HEK293 (cell line): Measurements from ENCODE around the gene RAD23B.

Experiments used
- CTCF ChIA-PET: fragments of 350-600 bp; formaldehyde crosslinking; extraction: SDS; loops from one replicate; lab custom pipeline; 2021; ENCODE audit warnings: antibody characterized with exemption; lab: Yijun Ruan, JAX
- POLR2A ChIA-PET: fragments of 300-600 bp; formaldehyde crosslinking; extraction: SDS; loops from one replicate; lab custom pipeline; 2020; ENCODE audit warnings: antibody characterized with exemption, inconsistent platforms; lab: Yijun Ruan, JAX
- H3K27ac ChIP-seq: fragments of 200-500 bp; sonication (Bioruptor generic); 2 replicates; pipeline ENCODE4 v1.5.1; 2014; ENCODE audit warnings: low read depth, low read length, control low read depth, inconsistent platforms; ENCODE audit errors: extremely low read depth
- H3K36me3 ChIP-seq, 2 experiments: fragments of 200-500 bp in 1 of 2; sonication (Bioruptor generic) in 1 of 2; 1 replicate in 1 of 2; 2 replicates in 1 of 2; pipeline ENCODE4 v1.5.1; 2014 to 2017; ENCODE audit warnings: inconsistent platforms in 2 of 2, low read length in 2 of 2; ENCODE audit not compliant: control insufficient read depth in 2 of 2, insufficient read depth in 1 of 2
- H3K4me1 ChIP-seq: fragments of 200-500 bp; sonication (Bioruptor generic); 2 replicates; pipeline ENCODE4 v1.5.1; 2014; ENCODE audit warnings: mild to moderate bottlenecking, low read length, inconsistent platforms; ENCODE audit not compliant: control insufficient read depth, insufficient read depth
- H3K4me3 ChIP-seq: 2 replicates; pipeline ENCODE4 v1.5.1; 2011; ENCODE audit warnings: low read depth, mild to moderate bottlenecking, control low read depth, low read length, moderate library complexity
- H3K9me3 ChIP-seq: fragments of 200-500 bp; sonication (Bioruptor generic); 2 replicates; pipeline ENCODE4 v1.5.1; 2014; ENCODE audit warnings: low read depth, low read length, inconsistent platforms; ENCODE audit not compliant: control insufficient read depth, insufficient read depth
- ZBTB17 ChIP-seq: fragments of 450-650 bp; formaldehyde crosslinking; IDR thresholded peaks from 2 replicates; pipeline ENCODE4 v1.5.1; 2016; ENCODE audit warnings: missing biosample characterization, missing genetic modification characterization
- ZBTB7A ChIP-seq: fragments of 450-650 bp; formaldehyde crosslinking; IDR thresholded peaks from 2 replicates; pipeline ENCODE4 v1.5.1; 2016; ENCODE audit warnings: low read depth, missing biosample characterization, missing genetic modification characterization
- ZFP37 ChIP-seq: fragments of 450-650 bp; formaldehyde crosslinking; IDR thresholded peaks from 2 replicates; pipeline ENCODE4 v1.5.1; 2016; ENCODE audit warnings: missing biosample characterization, missing genetic modification characterization
- ZFP69B ChIP-seq: fragments of 450-650 bp; formaldehyde crosslinking; IDR thresholded peaks from 2 replicates; pipeline ENCODE4 v1.5.1; 2016; ENCODE audit warnings: missing biosample characterization, missing genetic modification characterization
- ZNF133 ChIP-seq: fragments of 450-650 bp; formaldehyde crosslinking; IDR thresholded peaks from 2 replicates; pipeline ENCODE4 v1.5.1; 2016; ENCODE audit warnings: missing biosample characterization, missing genetic modification characterization
- ZNF184 ChIP-seq: fragments of 450-650 bp; IDR thresholded peaks from 2 replicates; pipeline ENCODE4 v1.5.1; 2018; ENCODE audit warnings: missing biosample characterization, mild to moderate bottlenecking, missing genetic modification characterization
- ZNF24 ChIP-seq: fragments of 450-650 bp; formaldehyde crosslinking; IDR thresholded peaks from 2 replicates; pipeline ENCODE4 v1.5.1; 2016; ENCODE audit warnings: missing biosample characterization, missing genetic modification characterization
- ZNF354C ChIP-seq: fragments of 450-650 bp; formaldehyde crosslinking; IDR thresholded peaks from 2 replicates; pipeline ENCODE4 v1.5.1; 2016; ENCODE audit warnings: missing biosample characterization, missing genetic modification characterization, low read depth, borderline replicate concordance
- ZNF530 ChIP-seq: fragments of 450-650 bp; formaldehyde crosslinking; IDR thresholded peaks from 2 replicates; pipeline ENCODE4 v1.5.1; 2016; ENCODE audit warnings: low read depth, missing biosample characterization, missing genetic modification characterization
- ZNF549 ChIP-seq: fragments of 450-650 bp; IDR thresholded peaks from 2 replicates; pipeline ENCODE4 v1.5.1; 2018; ENCODE audit warnings: missing biosample characterization, missing genetic modification characterization, mild to moderate bottlenecking, inconsistent platforms, moderate library complexity
- ZNF621 ChIP-seq: fragments of 450-650 bp; formaldehyde crosslinking; IDR thresholded peaks from 2 replicates; pipeline ENCODE4 v1.5.1; 2017; ENCODE audit warnings: missing biosample characterization, missing genetic modification characterization
- ZNF623 ChIP-seq: fragments of 450-650 bp; formaldehyde crosslinking; IDR thresholded peaks from 2 replicates; pipeline ENCODE4 v1.5.1; 2016; ENCODE audit warnings: missing biosample characterization, missing genetic modification characterization
- ZNF654 ChIP-seq: fragments of 450-650 bp; formaldehyde crosslinking; IDR thresholded peaks from 2 replicates; pipeline ENCODE4 v1.5.1; 2016; ENCODE audit warnings: low read depth, missing biosample characterization, missing genetic modification characterization
- ZNF658 ChIP-seq: fragments of 450-650 bp; formaldehyde crosslinking; IDR thresholded peaks from 2 replicates; pipeline ENCODE4; 2016; ENCODE audit warnings: missing biosample characterization, missing genetic modification characterization
- TF ChIP-seq, protein P1 (sequence below): fragments of 450-650 bp; formaldehyde crosslinking; IDR thresholded peaks from 2 replicates; pipeline ENCODE4 v1.5.1; 2016; ENCODE audit warnings: missing biosample characterization, missing genetic modification characterization
- TF ChIP-seq, protein P2 (sequence below): fragments of 450-650 bp; formaldehyde crosslinking; IDR thresholded peaks from 2 replicates; pipeline ENCODE4 v1.5.1; 2016; ENCODE audit warnings: missing biosample characterization, missing genetic modification characterization
- TF ChIP-seq, protein P3 (sequence below): fragments of 450-650 bp; formaldehyde crosslinking; IDR thresholded peaks from 2 replicates; pipeline ENCODE4 v1.5.1; 2016; ENCODE audit warnings: missing biosample characterization, missing genetic modification characterization
- TF ChIP-seq, protein P4 (sequence below): fragments of 450-650 bp; formaldehyde crosslinking; IDR thresholded peaks from 2 replicates; pipeline ENCODE4 v1.5.1; 2016; ENCODE audit warnings: missing biosample characterization, missing genetic modification characterization
- TF ChIP-seq, protein P5 (sequence below): fragments of 450-650 bp; formaldehyde crosslinking; IDR thresholded peaks from 2 replicates; pipeline ENCODE4 v1.5.1; 2017; ENCODE audit warnings: missing biosample characterization, missing genetic modification characterization
- TF ChIP-seq, protein P6 (sequence below): fragments of 450-650 bp; formaldehyde crosslinking; IDR thresholded peaks from 2 replicates; pipeline ENCODE4 v1.5.1; 2016; ENCODE audit warnings: missing biosample characterization, missing genetic modification characterization, low read depth
- TF ChIP-seq, protein P7 (sequence below): fragments of 450-650 bp; formaldehyde crosslinking; IDR thresholded peaks from 2 replicates; pipeline ENCODE4 v1.5.1; 2016; ENCODE audit warnings: missing biosample characterization, missing genetic modification characterization

RAD23B gene

DNA sequence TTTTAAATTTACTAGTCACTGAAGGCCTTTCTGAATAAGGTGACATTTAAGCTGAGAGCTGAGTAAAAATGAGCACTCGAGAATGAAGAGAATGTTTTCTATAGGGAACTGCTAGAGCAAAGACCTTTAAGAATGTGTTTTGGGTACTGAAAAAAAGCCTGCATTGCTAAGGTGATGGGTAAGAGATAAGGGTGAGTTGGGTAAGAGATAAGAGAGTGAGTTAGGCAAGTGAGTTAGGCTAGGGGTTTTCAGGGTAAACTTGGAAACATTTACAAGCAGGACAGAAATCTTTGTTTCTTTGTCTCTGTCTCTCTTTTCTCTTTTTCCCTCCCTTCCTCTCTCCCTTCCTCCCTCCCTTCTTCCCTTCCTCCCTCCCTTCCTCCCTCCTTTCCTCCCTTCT is 5.6 kb downstream of the RAD23B start:
- Histone ChIP-seq H3K4me1 (peaks cover 6% of the 10 kb centered on the region), H3K27ac (no peak overlapping the region), H3K36me3 (no peaks in the 10 kb centered on the region), H3K4me3 (no peak overlapping the region), H3K9me3 (no peaks in the 10 kb centered on the region)
- CTCF ChIA-PET = interaction anchor here (1.2 kb wide), 1 partner anchor 53 kb away, joined by 4 read pairs; no protein-coding TSS in a partner anchor
- TF ChIP-seq ZNF621 (tag by site-specific recombination) = no peak
- TF ChIP-seq, protein P1, sequence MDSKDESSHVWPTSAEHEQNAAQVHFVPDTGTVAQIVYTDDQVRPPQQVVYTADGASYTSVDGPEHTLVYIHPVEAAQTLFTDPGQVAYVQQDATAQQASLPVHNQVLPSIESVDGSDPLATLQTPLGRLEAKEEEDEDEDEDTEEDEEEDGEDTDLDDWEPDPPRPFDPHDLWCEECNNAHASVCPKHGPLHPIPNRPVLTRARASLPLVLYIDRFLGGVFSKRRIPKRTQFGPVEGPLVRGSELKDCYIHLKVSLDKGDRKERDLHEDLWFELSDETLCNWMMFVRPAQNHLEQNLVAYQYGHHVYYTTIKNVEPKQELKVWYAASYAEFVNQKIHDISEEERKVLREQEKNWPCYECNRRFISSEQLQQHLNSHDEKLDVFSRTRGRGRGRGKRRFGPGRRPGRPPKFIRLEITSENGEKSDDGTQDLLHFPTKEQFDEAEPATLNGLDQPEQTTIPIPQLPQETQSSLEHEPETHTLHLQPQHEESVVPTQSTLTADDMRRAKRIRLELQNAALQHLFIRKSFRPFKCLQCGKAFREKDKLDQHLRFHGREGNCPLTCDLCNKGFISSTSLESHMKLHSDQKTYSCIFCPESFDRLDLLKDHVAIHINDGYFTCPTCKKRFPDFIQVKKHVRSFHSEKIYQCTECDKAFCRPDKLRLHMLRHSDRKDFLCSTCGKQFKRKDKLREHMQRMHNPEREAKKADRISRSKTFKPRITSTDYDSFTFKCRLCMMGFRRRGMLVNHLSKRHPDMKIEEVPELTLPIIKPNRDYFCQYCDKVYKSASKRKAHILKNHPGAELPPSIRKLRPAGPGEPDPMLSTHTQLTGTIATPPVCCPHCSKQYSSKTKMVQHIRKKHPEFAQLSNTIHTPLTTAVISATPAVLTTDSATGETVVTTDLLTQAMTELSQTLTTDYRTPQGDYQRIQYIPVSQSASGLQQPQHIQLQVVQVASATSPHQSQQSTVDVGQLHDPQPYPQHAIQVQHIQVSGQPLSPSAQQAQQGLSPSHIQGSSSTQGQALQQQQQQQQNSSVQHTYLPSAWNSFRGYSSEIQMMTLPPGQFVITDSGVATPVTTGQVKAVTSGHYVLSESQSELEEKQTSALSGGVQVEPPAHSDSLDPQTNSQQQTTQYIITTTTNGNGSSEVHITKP (tag by site-specific recombination) = no peak
- no peak for TF ChIP-seq ZNF658 (tag by site-specific recombination)
- no peak for TF ChIP-seq ZBTB7A (tag by site-specific recombination)
- TF ChIP-seq ZNF184 (tag by site-specific recombination) = no peak
- TF ChIP-seq ZNF24 = no peak
- no peak for TF ChIP-seq ZBTB17
- TF ChIP-seq ZNF354C (tag by site-specific recombination) = no peak
- no peak for TF ChIP-seq ZNF623 (tag by site-specific recombination)
- TF ChIP-seq, protein P2, sequence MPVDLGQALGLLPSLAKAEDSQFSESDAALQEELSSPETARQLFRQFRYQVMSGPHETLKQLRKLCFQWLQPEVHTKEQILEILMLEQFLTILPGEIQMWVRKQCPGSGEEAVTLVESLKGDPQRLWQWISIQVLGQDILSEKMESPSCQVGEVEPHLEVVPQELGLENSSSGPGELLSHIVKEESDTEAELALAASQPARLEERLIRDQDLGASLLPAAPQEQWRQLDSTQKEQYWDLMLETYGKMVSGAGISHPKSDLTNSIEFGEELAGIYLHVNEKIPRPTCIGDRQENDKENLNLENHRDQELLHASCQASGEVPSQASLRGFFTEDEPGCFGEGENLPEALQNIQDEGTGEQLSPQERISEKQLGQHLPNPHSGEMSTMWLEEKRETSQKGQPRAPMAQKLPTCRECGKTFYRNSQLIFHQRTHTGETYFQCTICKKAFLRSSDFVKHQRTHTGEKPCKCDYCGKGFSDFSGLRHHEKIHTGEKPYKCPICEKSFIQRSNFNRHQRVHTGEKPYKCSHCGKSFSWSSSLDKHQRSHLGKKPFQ = no peak
- no peak for TF ChIP-seq ZFP69B (tag by site-specific recombination)
- TF ChIP-seq ZNF133 = no peak
- POLR2A ChIA-PET = no interaction called here

DNA sequence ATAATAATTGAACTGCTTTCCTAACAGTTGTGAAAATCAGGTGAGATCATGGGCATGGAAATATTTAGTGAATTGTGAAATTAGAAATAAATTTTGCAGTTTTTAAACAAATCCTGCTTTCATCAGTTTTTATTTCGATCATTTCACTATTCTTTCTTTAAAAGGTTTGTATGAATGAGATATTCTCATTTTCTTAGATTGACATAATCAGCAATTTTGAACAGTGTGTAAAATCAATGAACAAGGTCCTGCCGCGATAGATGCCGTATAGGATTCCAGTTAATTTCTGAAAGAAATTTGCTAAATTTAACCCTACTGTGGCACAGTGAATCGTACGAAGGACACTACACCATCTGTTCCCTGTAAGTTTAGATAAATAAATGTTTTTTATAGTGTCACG is 7.5 kb downstream of the RAD23B start:
- Histone ChIP-seq H3K4me3 (no peak overlapping the region), H3K4me1 (peaks cover 10% of the 10 kb centered on the region), H3K36me3 (no peaks in the 10 kb centered on the region), H3K9me3 (no peaks in the 10 kb centered on the region), H3K27ac (no peak overlapping the region)
- CTCF ChIA-PET = interaction anchor here (1.7 kb wide), 1 partner anchor 50 kb away, joined by 4 read pairs; no protein-coding TSS in a partner anchor
- POLR2A ChIA-PET = no interaction called here
- TF ChIP-seq ZFP37 (tag by site-specific recombination) (no peak), ZNF549 (tag by site-specific recombination) (no peak), ZNF530 (tag by site-specific recombination) (no peak), ZNF654 (no peak)
- TF ChIP-seq, protein P3, sequence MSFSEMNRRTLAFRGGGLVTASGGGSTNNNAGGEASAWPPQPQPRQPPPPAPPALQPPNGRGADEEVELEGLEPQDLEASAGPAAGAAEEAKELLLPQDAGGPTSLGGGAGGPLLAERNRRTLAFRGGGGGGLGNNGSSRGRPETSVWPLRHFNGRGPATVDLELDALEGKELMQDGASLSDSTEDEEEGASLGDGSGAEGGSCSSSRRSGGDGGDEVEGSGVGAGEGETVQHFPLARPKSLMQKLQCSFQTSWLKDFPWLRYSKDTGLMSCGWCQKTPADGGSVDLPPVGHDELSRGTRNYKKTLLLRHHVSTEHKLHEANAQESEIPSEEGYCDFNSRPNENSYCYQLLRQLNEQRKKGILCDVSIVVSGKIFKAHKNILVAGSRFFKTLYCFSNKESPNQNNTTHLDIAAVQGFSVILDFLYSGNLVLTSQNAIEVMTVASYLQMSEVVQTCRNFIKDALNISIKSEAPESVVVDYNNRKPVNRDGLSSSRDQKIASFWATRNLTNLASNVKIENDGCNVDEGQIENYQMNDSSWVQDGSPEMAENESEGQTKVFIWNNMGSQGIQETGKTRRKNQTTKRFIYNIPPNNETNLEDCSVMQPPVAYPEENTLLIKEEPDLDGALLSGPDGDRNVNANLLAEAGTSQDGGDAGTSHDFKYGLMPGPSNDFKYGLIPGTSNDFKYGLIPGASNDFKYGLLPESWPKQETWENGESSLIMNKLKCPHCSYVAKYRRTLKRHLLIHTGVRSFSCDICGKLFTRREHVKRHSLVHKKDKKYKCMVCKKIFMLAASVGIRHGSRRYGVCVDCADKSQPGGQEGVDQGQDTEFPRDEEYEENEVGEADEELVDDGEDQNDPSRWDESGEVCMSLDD = no peak
- TF ChIP-seq, protein P4, sequence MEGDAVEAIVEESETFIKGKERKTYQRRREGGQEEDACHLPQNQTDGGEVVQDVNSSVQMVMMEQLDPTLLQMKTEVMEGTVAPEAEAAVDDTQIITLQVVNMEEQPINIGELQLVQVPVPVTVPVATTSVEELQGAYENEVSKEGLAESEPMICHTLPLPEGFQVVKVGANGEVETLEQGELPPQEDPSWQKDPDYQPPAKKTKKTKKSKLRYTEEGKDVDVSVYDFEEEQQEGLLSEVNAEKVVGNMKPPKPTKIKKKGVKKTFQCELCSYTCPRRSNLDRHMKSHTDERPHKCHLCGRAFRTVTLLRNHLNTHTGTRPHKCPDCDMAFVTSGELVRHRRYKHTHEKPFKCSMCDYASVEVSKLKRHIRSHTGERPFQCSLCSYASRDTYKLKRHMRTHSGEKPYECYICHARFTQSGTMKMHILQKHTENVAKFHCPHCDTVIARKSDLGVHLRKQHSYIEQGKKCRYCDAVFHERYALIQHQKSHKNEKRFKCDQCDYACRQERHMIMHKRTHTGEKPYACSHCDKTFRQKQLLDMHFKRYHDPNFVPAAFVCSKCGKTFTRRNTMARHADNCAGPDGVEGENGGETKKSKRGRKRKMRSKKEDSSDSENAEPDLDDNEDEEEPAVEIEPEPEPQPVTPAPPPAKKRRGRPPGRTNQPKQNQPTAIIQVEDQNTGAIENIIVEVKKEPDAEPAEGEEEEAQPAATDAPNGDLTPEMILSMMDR (tag by site-specific recombination) = no peak
- TF ChIP-seq, protein P5, sequence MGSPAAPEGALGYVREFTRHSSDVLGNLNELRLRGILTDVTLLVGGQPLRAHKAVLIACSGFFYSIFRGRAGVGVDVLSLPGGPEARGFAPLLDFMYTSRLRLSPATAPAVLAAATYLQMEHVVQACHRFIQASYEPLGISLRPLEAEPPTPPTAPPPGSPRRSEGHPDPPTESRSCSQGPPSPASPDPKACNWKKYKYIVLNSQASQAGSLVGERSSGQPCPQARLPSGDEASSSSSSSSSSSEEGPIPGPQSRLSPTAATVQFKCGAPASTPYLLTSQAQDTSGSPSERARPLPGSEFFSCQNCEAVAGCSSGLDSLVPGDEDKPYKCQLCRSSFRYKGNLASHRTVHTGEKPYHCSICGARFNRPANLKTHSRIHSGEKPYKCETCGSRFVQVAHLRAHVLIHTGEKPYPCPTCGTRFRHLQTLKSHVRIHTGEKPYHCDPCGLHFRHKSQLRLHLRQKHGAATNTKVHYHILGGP (tag by site-specific recombination) = no peak
- TF ChIP-seq, protein P6, sequence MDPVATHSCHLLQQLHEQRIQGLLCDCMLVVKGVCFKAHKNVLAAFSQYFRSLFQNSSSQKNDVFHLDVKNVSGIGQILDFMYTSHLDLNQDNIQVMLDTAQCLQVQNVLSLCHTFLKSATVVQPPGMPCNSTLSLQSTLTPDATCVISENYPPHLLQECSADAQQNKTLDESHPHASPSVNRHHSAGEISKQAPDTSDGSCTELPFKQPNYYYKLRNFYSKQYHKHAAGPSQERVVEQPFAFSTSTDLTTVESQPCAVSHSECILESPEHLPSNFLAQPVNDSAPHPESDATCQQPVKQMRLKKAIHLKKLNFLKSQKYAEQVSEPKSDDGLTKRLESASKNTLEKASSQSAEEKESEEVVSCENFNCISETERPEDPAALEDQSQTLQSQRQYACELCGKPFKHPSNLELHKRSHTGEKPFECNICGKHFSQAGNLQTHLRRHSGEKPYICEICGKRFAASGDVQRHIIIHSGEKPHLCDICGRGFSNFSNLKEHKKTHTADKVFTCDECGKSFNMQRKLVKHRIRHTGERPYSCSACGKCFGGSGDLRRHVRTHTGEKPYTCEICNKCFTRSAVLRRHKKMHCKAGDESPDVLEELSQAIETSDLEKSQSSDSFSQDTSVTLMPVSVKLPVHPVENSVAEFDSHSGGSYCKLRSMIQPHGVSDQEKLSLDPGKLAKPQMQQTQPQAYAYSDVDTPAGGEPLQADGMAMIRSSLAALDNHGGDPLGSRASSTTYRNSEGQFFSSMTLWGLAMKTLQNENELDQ (tag by site-specific recombination) = no peak
- TF ChIP-seq, protein P7, sequence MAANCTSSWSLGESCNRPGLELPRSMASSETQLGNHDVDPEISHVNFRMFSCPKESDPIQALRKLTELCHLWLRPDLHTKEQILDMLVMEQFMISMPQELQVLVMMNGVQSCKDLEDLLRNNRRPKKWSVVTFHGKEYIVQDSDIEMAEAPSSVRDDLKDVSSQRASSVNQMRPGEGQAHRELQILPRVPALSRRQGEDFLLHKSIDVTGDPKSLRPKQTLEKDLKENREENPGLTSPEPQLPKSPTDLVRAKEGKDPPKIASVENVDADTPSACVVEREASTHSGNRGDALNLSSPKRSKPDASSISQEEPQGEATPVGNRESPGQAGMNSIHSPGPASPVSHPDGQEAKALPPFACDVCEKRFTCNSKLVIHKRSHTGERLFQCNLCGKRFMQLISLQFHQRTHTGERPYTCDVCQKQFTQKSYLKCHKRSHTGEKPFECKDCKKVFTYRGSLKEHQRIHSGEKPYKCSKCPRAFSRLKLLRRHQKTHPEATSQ (tag by site-specific recombination) = no peak
